ENCODE data around the gene ACVR1C.

Gene ACVR1C

DNA sequence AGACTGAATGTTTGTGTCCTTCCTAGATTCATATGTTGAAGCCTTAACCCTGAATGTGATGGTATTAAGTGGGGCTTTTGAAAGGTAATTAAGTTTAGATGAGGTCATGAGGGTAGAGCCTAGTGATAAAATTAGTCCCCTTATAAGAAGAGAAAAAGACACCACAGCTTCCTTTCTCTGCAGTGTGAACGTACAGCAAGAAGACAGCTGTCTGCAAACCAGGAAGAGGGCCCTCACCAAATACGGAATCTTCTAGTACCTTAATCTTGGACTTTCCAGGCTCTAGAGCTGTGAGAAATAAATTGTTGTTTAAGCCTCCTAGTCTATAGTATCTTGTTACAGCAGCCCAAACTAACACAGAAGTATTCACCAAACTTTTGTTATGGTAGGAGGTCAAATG lies 127.6 kb downstream of the ACVR1C start:
- no peaks in the 10 kb centered on the region for H3K4me1 ChIP-seq (ENCODE audit: control insufficient read depth, insufficient read depth, low read length)
- no peak overlapping the region for H3K4me3 ChIP-seq (ENCODE audit: low read length)
- no peaks in the 10 kb centered on the region for H3K9me3 ChIP-seq (ENCODE audit: control insufficient read depth, insufficient read depth, low read length)
- no CpG with 5 or more reads among the region's 2 CpGs for WGBS (ENCODE audit: insufficient coverage, insufficient read length)
- no peak overlapping the region for H3K27ac ChIP-seq (ENCODE audit: low read length)
- no peak for DNase-seq (ENCODE audit: low read depth, low spot score)
- no peaks in the 10 kb centered on the region for H3K36me3 ChIP-seq (ENCODE audit: control insufficient read depth, insufficient read depth, low read length)
- no peaks in the 10 kb centered on the region for H3K27me3 ChIP-seq (ENCODE audit: control insufficient read depth, insufficient read depth, low read length)

DNA sequence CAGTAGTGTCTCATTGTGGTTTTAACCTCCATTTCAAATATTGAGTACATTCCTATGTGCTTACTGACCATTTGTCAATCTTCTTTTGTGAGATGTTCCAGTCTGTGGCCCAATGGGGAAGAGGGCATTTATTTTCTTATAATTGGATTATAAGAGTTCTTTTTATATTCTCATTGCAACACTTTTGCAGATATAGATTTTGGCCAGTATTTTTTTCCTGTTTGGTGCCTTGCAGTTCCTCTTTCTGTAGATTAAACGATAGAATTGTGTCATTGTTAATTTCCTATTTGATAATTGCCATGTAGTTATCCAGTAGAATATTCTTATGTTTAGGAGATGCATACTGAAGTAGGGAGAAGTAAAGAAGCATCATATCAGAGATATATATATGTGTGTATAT lies 128.3 kb downstream of the ACVR1C start:
- no peaks in the 10 kb centered on the region for H3K4me1 ChIP-seq (ENCODE audit: control insufficient read depth, insufficient read depth, low read length)
- no peak overlapping the region for H3K27ac ChIP-seq (ENCODE audit: low read length)
- DNase-seq (ENCODE audit: low read depth, low spot score): no peak
- no CpG with 5 or more reads among the region's 1 CpG for WGBS (ENCODE audit: insufficient coverage, insufficient read length)
- H3K9me3 ChIP-seq (ENCODE audit: control insufficient read depth, insufficient read depth, low read length): no peaks in the 10 kb centered on the region
- H3K4me3 ChIP-seq (ENCODE audit: low read length): no peak overlapping the region
- no peaks in the 10 kb centered on the region for H3K27me3 ChIP-seq (ENCODE audit: control insufficient read depth, insufficient read depth, low read length)
- H3K36me3 ChIP-seq (ENCODE audit: control insufficient read depth, insufficient read depth, low read length): no peaks in the 10 kb centered on the region

DNA sequence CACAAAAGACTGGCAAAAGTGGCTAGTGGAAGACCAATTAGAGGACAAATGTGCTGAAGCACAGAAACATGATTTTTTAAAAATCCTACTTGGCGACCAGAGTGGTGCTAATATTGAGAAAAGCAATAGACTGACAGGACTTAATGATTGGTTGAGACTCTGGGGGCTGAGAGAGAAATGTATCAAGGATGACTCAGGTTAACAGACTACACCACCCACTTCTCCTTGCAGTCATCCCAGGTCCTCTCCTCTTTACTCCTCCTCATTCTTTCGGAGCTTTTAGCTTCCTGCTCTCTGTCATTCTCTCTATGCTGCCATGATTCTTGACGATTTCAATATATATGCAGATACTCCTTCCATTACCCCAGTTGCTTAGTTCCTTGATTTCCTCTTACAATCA lies 130.2 kb downstream of the ACVR1C start:
- no CpG with 5 or more reads among the region's 3 CpGs for WGBS (ENCODE audit: insufficient coverage, insufficient read length)
- DNase-seq (ENCODE audit: low read depth, low spot score): no peak
- Histone ChIP-seq H3K36me3 (ENCODE audit: control insufficient read depth, insufficient read depth, low read length) (no peaks in the 10 kb centered on the region), H3K4me3 (ENCODE audit: low read length) (no peak overlapping the region), H3K4me1 (ENCODE audit: control insufficient read depth, insufficient read depth, low read length) (no peaks in the 10 kb centered on the region), H3K27ac (ENCODE audit: low read length) (no peak overlapping the region), H3K27me3 (ENCODE audit: control insufficient read depth, insufficient read depth, low read length) (no peaks in the 10 kb centered on the region), H3K9me3 (ENCODE audit: control insufficient read depth, insufficient read depth, low read length) (no peaks in the 10 kb centered on the region)

DNA sequence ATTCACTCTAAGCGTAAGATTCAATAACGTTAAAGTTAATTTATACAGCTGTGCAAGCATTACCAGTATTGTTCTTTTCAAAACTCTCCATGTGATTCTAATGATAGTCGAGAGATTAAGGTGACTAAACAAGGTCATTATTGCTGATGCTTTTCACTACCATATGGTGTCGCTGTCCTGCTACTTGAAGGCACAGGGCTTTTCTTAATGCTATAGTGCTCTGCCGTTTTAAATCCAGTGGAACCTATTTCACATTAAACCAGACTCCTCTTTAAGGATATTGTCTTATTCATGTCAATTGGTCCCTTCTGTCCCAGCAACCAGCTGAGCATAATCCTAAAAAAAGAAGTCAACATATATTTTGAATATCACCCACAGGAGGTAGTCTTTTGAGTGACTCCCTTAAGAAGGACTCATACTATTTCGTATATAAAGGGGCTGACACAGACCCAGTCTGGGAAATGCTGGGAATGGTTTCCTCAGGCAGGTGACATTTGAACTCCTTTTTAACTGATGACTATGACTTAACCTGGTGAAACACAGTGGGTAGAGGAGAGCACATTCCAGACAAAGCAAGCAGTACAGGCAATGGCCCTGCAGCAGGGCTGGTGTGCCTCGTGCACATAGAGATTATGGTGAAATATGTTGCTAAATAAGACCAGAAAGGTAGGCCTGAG lies 130.9 kb downstream of the ACVR1C start:
- Histone ChIP-seq H3K27me3 (ENCODE audit: control insufficient read depth, insufficient read depth, low read length) (no peaks in the 10 kb centered on the region), H3K27ac (ENCODE audit: low read length) (no peak overlapping the region), H3K4me1 (ENCODE audit: control insufficient read depth, insufficient read depth, low read length) (no peaks in the 10 kb centered on the region), H3K36me3 (ENCODE audit: control insufficient read depth, insufficient read depth, low read length) (no peaks in the 10 kb centered on the region), H3K9me3 (ENCODE audit: control insufficient read depth, insufficient read depth, low read length) (no peaks in the 10 kb centered on the region), H3K4me3 (ENCODE audit: low read length) (no peak overlapping the region)
- DNase-seq (ENCODE audit: low read depth, low spot score): no peak
- no CpG with 5 or more reads among the region's 7 CpGs for WGBS (ENCODE audit: insufficient coverage, insufficient read length)

DNA sequence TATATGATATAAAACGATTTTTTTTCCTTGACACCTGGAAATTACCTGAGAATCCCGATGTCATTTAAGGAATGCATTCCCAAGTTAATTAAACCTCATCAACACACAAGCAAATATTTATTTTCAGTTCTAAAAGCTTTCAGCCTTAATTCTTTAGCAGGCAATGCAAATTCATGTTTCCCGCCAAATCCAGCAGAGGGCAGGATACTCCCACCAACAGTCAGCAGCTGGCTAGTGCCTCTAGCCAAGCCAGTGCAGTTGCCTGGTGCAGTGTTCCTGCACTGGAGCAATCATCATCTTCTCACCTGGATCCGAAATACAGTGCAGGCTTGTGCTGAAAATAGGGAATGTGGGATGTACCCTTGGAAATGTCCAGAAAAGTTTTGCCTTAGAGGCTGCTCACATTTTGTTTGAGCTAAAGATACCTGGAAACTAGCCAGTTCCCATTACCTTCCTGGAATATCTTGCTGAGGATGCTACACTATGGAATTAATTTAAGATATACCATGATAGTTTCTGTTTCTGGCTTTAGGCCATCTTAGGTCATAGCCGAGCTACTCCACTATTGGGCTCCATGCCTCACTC lies 136.4 kb downstream of the ACVR1C start:
- peak; percentile 33 for DNase-seq (ENCODE audit: low read depth, low spot score)
- no peak overlapping the region for H3K27ac ChIP-seq (ENCODE audit: low read length)
- H3K4me3 ChIP-seq (ENCODE audit: low read length): no peak overlapping the region
- WGBS (ENCODE audit: insufficient coverage, insufficient read length): no CpG with 5 or more reads among the region's 5 CpGs
- H3K27me3 ChIP-seq (ENCODE audit: control insufficient read depth, insufficient read depth, low read length): no peaks in the 10 kb centered on the region
- no peaks in the 10 kb centered on the region for H3K9me3 ChIP-seq (ENCODE audit: control insufficient read depth, insufficient read depth, low read length)
- H3K36me3 ChIP-seq (ENCODE audit: control insufficient read depth, insufficient read depth, low read length): no peaks in the 10 kb centered on the region
- H3K4me1 ChIP-seq (ENCODE audit: control insufficient read depth, insufficient read depth, low read length): no peaks in the 10 kb centered on the region

DNA sequence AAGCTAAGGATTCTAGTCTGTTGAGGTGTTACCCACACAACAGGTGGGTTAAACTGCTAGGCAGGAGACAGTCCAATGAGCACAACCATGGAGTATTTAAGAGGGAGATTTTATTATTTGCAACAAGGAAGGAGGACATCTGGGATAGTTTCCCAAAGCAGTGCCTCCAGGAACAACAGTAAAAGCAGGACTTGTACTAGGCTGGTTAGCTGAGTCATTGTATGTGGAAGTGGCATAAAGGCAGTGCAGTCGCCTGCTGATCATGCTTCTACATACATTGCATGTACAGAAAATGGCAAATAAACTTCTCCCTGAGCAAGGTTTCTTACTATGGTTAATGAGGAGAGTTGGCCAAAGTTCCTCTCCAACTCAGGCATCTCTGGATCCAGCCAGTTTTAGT lies 138.7 kb downstream of the ACVR1C start:
- H3K9me3 ChIP-seq (ENCODE audit: control insufficient read depth, insufficient read depth, low read length): no peaks in the 10 kb centered on the region
- H3K36me3 ChIP-seq (ENCODE audit: control insufficient read depth, insufficient read depth, low read length): no peaks in the 10 kb centered on the region
- WGBS (ENCODE audit: insufficient coverage, insufficient read length): no CpG with 5 or more reads among the region's 1 CpG
- H3K4me3 ChIP-seq (ENCODE audit: low read length): no peak overlapping the region
- H3K27ac ChIP-seq (ENCODE audit: low read length): no peak overlapping the region
- H3K27me3 ChIP-seq (ENCODE audit: control insufficient read depth, insufficient read depth, low read length): no peaks in the 10 kb centered on the region
- no peaks in the 10 kb centered on the region for H3K4me1 ChIP-seq (ENCODE audit: control insufficient read depth, insufficient read depth, low read length)
- DNase-seq (ENCODE audit: low read depth, low spot score): no peak

DNA sequence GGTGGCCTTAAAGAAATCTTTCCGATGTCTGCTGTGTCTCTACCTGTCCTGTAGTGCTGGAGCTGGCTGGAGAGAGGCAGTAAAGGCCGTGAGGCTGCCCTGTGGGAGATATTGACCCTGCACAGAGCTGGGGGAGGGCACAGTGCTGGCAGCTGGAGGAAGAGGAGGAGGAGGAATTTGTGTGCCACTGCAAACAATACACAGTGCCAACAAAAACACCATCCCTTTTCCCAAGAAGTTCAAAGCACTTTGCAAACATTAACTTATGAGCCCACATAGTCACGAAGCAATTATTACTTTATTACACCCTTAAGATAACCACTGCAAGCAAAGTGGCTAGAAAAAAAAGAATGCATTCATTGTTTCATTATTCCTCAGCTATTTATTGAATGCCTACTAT lies 139.8 kb downstream of the ACVR1C start:
- Histone ChIP-seq H3K9me3 (ENCODE audit: control insufficient read depth, insufficient read depth, low read length) (no peaks in the 10 kb centered on the region), H3K4me1 (ENCODE audit: control insufficient read depth, insufficient read depth, low read length) (no peaks in the 10 kb centered on the region), H3K4me3 (ENCODE audit: low read length) (no peak overlapping the region), H3K36me3 (ENCODE audit: control insufficient read depth, insufficient read depth, low read length) (no peaks in the 10 kb centered on the region), H3K27me3 (ENCODE audit: control insufficient read depth, insufficient read depth, low read length) (no peaks in the 10 kb centered on the region), H3K27ac (ENCODE audit: low read length) (no peak overlapping the region)
- no peak for DNase-seq (ENCODE audit: low read depth, low spot score)
- WGBS (ENCODE audit: insufficient coverage, insufficient read length): no CpG with 5 or more reads among the region's 3 CpGs

DNA sequence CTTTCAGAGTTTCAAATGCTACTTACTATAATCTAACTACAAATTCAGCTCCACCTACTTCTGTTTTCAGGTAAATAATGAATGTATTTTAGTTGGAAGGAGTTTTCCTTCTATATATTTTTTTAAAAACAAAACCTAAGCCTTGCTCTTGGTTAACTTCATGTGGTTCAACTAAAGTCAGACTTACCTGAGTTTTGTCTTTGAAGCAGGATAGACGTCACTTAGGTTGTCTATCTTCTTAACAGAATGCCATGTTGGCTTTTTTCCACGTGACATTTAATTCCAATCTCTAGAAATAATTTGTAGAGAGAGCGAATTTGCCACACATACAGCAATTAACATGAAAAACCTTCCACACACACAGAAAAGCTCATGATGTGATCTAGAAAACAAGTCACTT lies 140.9 kb downstream of the ACVR1C start:
- Histone ChIP-seq H3K4me1 (ENCODE audit: control insufficient read depth, insufficient read depth, low read length) (no peaks in the 10 kb centered on the region), H3K9me3 (ENCODE audit: control insufficient read depth, insufficient read depth, low read length) (no peaks in the 10 kb centered on the region), H3K27ac (ENCODE audit: low read length) (no peak overlapping the region), H3K27me3 (ENCODE audit: control insufficient read depth, insufficient read depth, low read length) (no peaks in the 10 kb centered on the region), H3K36me3 (ENCODE audit: control insufficient read depth, insufficient read depth, low read length) (no peaks in the 10 kb centered on the region), H3K4me3 (ENCODE audit: low read length) (no peak overlapping the region)
- WGBS (ENCODE audit: insufficient coverage, insufficient read length): no CpG with 5 or more reads among the region's 3 CpGs
- DNase-seq (ENCODE audit: low read depth, low spot score): no peak

DNA sequence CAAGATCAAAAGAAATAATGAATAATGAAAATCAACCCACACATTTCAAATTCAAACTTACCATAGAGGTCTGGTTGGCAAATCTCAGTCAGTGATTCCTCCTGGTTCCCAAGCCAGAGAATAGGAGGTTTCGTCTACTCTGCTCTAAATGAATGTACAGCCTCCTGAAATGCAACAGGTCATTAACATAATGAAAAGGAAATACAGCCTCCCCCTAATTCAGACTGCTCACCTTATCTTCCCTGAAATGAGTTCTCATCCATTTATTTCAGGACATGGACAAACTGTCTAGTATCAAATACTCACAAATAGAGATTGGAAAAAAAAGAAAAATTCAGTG lies 141.4 kb downstream of the ACVR1C start:
- no CpG with 5 or more reads among the region's 1 CpG for WGBS (ENCODE audit: insufficient coverage, insufficient read length)
- H3K4me3 ChIP-seq (ENCODE audit: low read length): no peak overlapping the region
- DNase-seq (ENCODE audit: low read depth, low spot score): no peak
- H3K4me1 ChIP-seq (ENCODE audit: control insufficient read depth, insufficient read depth, low read length): no peaks in the 10 kb centered on the region
- no peaks in the 10 kb centered on the region for H3K9me3 ChIP-seq (ENCODE audit: control insufficient read depth, insufficient read depth, low read length)
- no peak overlapping the region for H3K27ac ChIP-seq (ENCODE audit: low read length)
- no peaks in the 10 kb centered on the region for H3K27me3 ChIP-seq (ENCODE audit: control insufficient read depth, insufficient read depth, low read length)
- no peaks in the 10 kb centered on the region for H3K36me3 ChIP-seq (ENCODE audit: control insufficient read depth, insufficient read depth, low read length)

DNA sequence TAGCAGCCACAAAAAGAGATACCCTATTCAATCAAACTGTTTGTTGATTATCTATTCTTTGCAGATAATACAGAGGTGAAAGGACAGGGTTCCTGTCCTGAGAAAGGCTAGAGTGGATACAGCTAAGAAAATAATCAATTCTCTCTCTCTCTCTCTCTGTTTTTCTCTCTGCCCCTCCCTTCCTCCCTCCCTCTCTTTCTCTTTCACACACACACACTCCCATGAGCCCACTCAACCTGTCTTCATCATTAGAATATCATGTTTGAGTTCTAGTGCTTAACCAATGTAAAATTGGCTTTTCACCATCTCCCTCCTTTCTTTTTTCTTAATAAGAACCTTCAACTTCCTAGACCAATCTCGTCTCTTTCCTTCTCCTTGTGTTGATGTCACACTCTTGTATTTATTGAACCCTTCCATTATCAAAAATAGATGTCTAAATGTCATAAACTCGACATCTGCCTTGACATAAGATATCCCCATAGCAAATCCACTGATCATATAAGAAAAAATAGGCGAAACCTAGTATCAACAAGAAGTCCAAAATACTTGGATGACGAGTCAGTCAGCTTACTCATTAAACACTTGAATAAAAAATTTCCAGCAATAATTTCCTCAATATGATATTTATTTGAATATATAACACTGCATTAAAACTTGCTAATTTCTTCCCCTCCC lies 141.9 kb downstream of the ACVR1C start:
- WGBS (ENCODE audit: insufficient coverage, insufficient read length): no CpG with 5 or more reads among the region's 4 CpGs
- Histone ChIP-seq H3K4me1 (ENCODE audit: control insufficient read depth, insufficient read depth, low read length) (no peaks in the 10 kb centered on the region), H3K27ac (ENCODE audit: low read length) (no peak overlapping the region), H3K27me3 (ENCODE audit: control insufficient read depth, insufficient read depth, low read length) (no peaks in the 10 kb centered on the region), H3K9me3 (ENCODE audit: control insufficient read depth, insufficient read depth, low read length) (no peaks in the 10 kb centered on the region), H3K36me3 (ENCODE audit: control insufficient read depth, insufficient read depth, low read length) (no peaks in the 10 kb centered on the region), H3K4me3 (ENCODE audit: low read length) (no peak overlapping the region)
- DNase-seq (ENCODE audit: low read depth, low spot score): no peak
